ENCODE results near the gene COLEC12.

The COLEC12 gene

DNA sequence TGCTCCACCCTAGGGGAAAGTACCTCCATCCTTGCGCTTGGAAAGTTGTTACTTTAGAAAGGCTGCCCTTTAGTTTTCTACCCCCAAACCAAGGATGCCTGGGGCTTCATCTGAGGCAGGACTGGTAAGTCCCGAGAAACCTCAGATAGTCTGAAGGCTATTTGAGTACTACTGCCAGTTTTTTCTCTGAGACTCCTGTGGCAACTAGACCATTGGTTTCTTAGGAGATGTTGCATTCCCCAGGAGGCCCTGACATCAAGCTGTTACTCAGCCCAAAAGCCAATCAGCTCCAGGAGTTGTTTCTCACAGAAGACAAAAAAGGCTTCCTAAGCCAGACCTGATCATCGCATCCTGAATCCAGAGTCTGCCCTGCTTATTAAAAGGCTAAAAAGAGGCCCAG, 67.2 kb downstream of the COLEC12 start:
- CTCF ChIA-PET = interaction anchor here (0.7 to 1.0 kb wide), 2 partner anchors 63 to 216 kb away, joined by 3 to 4 read pairs; no protein-coding TSS in a partner anchor
- no peaks in the 10 kb centered on the region for H3K9me3 ChIP-seq (ENCODE audit: control insufficient read depth, insufficient read depth, low read depth, low read length)
- H3K36me3 ChIP-seq (ENCODE audit: control insufficient read depth in 2 of 2, insufficient read depth in 1 of 2, low read length in 2 of 2) = no peaks in the 10 kb centered on the region
- no peak overlapping the region for H3K27ac ChIP-seq (ENCODE audit: extremely low read depth, low read depth, low read length)
- POLR2A ChIA-PET = interaction anchor here (0.6 kb wide), 1 partner anchor 36 kb away, joined by 3 read pairs; no protein-coding TSS in a partner anchor
- no peaks in the 10 kb centered on the region for H3K4me1 ChIP-seq (ENCODE audit: control insufficient read depth, insufficient read depth, low read length)
- no peak overlapping the region for H3K4me3 ChIP-seq (ENCODE audit: low read depth, low read length)
- TF ChIP-seq PRDM1 (tag by site-specific recombination; IDR thresholded peaks at IDR 0.05) (0 out of 2 replicates have a peak, but pooled peaks have one; percentile 32), ZSCAN30 (tag by site-specific recombination; IDR thresholded peaks at IDR 0.05) (no peak), ZNF211 (tag by site-specific recombination; IDR thresholded peaks at IDR 0.05; ENCODE audit: low read depth) (no peak)

GRCh38 chr18:432791-433190, 67.7 kb downstream of the COLEC12 start:
- POLR2A ChIA-PET = no interaction called here
- no peak overlapping the region for H3K27ac ChIP-seq (ENCODE audit: extremely low read depth, low read depth, low read length)

DNA sequence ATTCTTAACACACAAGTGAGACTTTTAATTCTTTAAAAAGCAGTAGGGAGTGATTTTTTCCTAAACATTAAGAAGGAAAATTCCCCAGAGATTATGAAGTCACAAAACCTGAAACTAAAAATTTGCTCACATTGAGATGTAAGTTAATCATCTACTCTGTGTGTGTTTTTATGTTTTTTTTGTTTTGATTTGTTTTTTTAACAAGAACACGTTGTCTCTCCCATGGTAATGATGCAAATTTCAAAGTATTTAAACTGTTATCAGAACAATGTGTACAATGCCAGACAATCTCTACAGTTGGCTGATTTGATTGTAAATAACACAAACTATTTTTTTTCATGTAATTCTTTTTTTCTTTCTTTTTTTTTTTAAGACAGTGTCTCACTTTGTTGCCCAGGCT, 71.5 kb downstream of the COLEC12 start:
- TF ChIP-seq ZNF155 (tag by site-specific recombination; IDR thresholded peaks at IDR 0.05) = no peak
- ChIA-PET CTCF (no interaction called here), POLR2A (no interaction called here)
- Histone ChIP-seq H3K4me1 (ENCODE audit: control insufficient read depth, insufficient read depth, low read length) (no peaks in the 10 kb centered on the region), H3K4me3 (ENCODE audit: low read depth, low read length) (no peak overlapping the region), H3K9me3 (ENCODE audit: control insufficient read depth, insufficient read depth, low read depth, low read length) (no peaks in the 10 kb centered on the region), H3K36me3 (ENCODE audit: control insufficient read depth in 2 of 2, insufficient read depth in 1 of 2, low read length in 2 of 2) (no peaks in the 10 kb centered on the region), H3K27ac (ENCODE audit: extremely low read depth, low read depth, low read length) (no peak overlapping the region)

More at GRCh38 chr18:432791-433190, 67.7 kb downstream of the COLEC12 start:
- Histone ChIP-seq H3K4me3 (ENCODE audit: low read depth, low read length) (no peak overlapping the region), H3K9me3 (ENCODE audit: control insufficient read depth, insufficient read depth, low read depth, low read length) (no peaks in the 10 kb centered on the region), H3K36me3 (ENCODE audit: control insufficient read depth in 2 of 2, insufficient read depth in 1 of 2, low read length in 2 of 2) (no peaks in the 10 kb centered on the region), H3K4me1 (ENCODE audit: control insufficient read depth, insufficient read depth, low read length) (no peaks in the 10 kb centered on the region)
- TF ChIP-seq ZNF23 (tag by site-specific recombination; IDR thresholded peaks at IDR 0.05; ENCODE audit: borderline replicate concordance) (no peak), ZNF335 (tag by site-specific recombination; conservative IDR thresholded peaks at IDR 0.05) (no peak), ZBTB7A (tag by site-specific recombination; IDR thresholded peaks at IDR 0.05; ENCODE audit: low read depth) (no peak)
- TF ChIP-seq, protein P1, sequence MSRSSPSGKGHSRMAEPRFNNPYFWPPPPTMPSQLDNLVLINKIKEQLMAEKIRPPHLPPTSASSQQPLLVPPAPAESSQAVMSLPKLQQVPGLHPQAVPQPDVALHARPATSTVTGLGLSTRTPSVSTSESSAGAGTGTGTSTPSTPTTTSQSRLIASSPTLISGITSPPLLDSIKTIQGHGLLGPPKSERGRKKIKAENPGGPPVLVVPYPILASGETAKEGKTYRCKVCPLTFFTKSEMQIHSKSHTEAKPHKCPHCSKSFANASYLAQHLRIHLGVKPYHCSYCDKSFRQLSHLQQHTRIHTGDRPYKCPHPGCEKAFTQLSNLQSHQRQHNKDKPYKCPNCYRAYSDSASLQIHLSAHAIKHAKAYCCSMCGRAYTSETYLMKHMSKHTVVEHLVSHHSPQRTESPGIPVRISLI (tag by site-specific recombination; IDR thresholded peaks at IDR 0.05) = no peak
- CTCF ChIA-PET = interaction anchor here (0.7 to 1.0 kb wide), 2 partner anchors 64 to 217 kb away, joined by 3 to 4 read pairs; no protein-coding TSS in a partner anchor

DNA sequence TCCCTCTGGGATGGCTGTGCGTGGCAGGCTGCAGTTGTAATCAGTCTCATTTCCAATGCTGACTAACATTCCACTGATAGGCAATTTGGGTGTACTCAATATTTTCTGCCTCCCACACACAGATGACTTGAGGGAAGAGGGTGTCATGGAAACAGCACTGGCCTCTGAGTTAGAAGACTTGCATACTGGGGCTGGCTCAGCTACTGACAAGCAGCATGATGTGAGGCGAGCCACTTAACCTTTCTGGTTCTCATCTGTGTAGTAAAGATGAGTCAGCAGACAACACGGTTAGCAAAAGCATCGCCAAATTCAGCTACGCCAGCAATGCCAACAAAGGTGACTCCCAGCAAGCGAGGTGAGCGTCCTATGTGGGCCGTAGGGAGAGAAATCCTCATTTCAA, 73.5 kb downstream of the COLEC12 start:
- H3K4me1 ChIP-seq (ENCODE audit: control insufficient read depth, insufficient read depth, low read length) = no peaks in the 10 kb centered on the region; the same call in 1 of the 2 replicates
- no peaks in the 10 kb centered on the region for H3K36me3 ChIP-seq (ENCODE audit: control insufficient read depth in 2 of 2, insufficient read depth in 1 of 2, low read length in 2 of 2)
- TF ChIP-seq OSR2 (tag by site-specific recombination; IDR thresholded peaks at IDR 0.05) = 0 out of 2 replicates have a peak, but pooled peaks have one; percentile 22
- peak; percentile 51 for TF ChIP-seq ZFHX2 (tag by site-specific recombination; conservative IDR thresholded peaks at IDR 0.05)
- no peak for TF ChIP-seq ZBTB7A (tag by site-specific recombination; IDR thresholded peaks at IDR 0.05; ENCODE audit: low read depth)
- TF ChIP-seq, protein P2, sequence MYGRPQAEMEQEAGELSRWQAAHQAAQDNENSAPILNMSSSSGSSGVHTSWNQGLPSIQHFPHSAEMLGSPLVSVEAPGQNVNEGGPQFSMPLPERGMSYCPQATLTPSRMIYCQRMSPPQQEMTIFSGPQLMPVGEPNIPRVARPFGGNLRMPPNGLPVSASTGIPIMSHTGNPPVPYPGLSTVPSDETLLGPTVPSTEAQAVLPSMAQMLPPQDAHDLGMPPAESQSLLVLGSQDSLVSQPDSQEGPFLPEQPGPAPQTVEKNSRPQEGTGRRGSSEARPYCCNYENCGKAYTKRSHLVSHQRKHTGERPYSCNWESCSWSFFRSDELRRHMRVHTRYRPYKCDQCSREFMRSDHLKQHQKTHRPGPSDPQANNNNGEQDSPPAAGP (tag by site-specific recombination; IDR thresholded peaks at IDR 0.05) = no peak
- no peak overlapping the region for H3K4me3 ChIP-seq (ENCODE audit: low read depth, low read length)
- ChIA-PET CTCF (no interaction called here), POLR2A (no interaction called here)
- H3K9me3 ChIP-seq (ENCODE audit: control insufficient read depth, insufficient read depth, low read depth, low read length) = no peaks in the 10 kb centered on the region
- no peak overlapping the region for H3K27ac ChIP-seq (ENCODE audit: extremely low read depth, low read depth, low read length)

GRCh38 chr18:425106-425745, 75.3 kb downstream of the COLEC12 start:
- Histone ChIP-seq H3K4me3 (ENCODE audit: low read depth, low read length) (no peak overlapping the region), H3K4me1 (ENCODE audit: control insufficient read depth, insufficient read depth, low read length) (peaks cover 6% of the 10 kb centered on the region), H3K9me3 (ENCODE audit: control insufficient read depth, insufficient read depth, low read depth, low read length) (no peaks in the 10 kb centered on the region), H3K36me3 (ENCODE audit: control insufficient read depth in 2 of 2, insufficient read depth in 1 of 2, low read length in 2 of 2) (no peaks in the 10 kb centered on the region), H3K27ac (ENCODE audit: extremely low read depth, low read depth, low read length) (no peak overlapping the region)
- TF ChIP-seq FEZF1 (tag by site-specific recombination; IDR thresholded peaks at IDR 0.05) (peak; percentile 25; the same call in 1 of the 2 replicates), SALL2 (tag by site-specific recombination; IDR thresholded peaks at IDR 0.05; ENCODE audit: borderline replicate concordance) (no peak), ZXDB (tag by site-specific recombination; IDR thresholded peaks at IDR 0.05) (no peak)
- CTCF ChIA-PET = no interaction called here
- POLR2A ChIA-PET = no interaction called here

Data from HEK293 (cell line).